GM19025 (cell line): ENCODE results near the gene NKX2-8.
A peak's percentile ranks its signal among the peaks of the same experiment; 100 is the strongest.

Experiments
- ATAC-seq: cut with Tn5 transposase; IDR thresholded peaks from one replicate; pipeline ENCODE4 v1.9.1; 2021; ENCODE audit warnings: mild to moderate bottlenecking, low read depth, moderate library complexity; ENCODE audit not compliant: unreplicated experiment

The NKX2-8 gene

GRCh38 chr14:36582011-36582873 is at the start of gene NKX2-8:
TSS of gene NKX2-8 (minus strand) at chr14:36582614. CDS start at chr14:36582389, 225 bp downstream.
- no peak for ATAC-seq

GRCh38 chr14:36627981-36628380 is 45.6 kb upstream of the NKX2-8 start:
- no peak for ATAC-seq

- no peak for ATAC-seq
Measured at GRCh38 chr14:36626151-36626550, 43.7 kb upstream of the NKX2-8 start.

GRCh38 chr14:36625436-36625835 is 43.0 kb upstream of the NKX2-8 start:
- ATAC-seq: no peak

GRCh38 chr14:36625014-36625413 is 42.6 kb upstream of the NKX2-8 start:
- ATAC-seq: no peak

GRCh38 chr14:36619853-36620252 is 37.4 kb upstream of the NKX2-8 start:
- no peak for ATAC-seq

GRCh38 chr14:36619131-36619530 is 36.7 kb upstream of the NKX2-8 start:
- ATAC-seq: no peak

GRCh38 chr14:36618641-36619040 is 36.2 kb upstream of the NKX2-8 start:
- no peak for ATAC-seq

- no peak for ATAC-seq
Measured at GRCh38 chr14:36617824-36618223, 35.4 kb upstream of the NKX2-8 start.

GRCh38 chr14:36605506-36605857 is 23.1 kb upstream of the NKX2-8 start:
- no peak for ATAC-seq

GRCh38 chr14:36604757-36605505 is 22.5 kb upstream of the NKX2-8 start:
- peak; percentile 86 for ATAC-seq

GRCh38 chr14:36600431-36600830 is 18.0 kb upstream of the NKX2-8 start:
- no peak for ATAC-seq

GRCh38 chr14:36591482-36591881 is 9.1 kb upstream of the NKX2-8 start:
- ATAC-seq: no peak

- ATAC-seq: no peak
Measured at GRCh38 chr14:36588788-36589187, 6.4 kb upstream of the NKX2-8 start.

- no peak for ATAC-seq
Measured at GRCh38 chr14:36588119-36588518, 5.7 kb upstream of the NKX2-8 start.

- ATAC-seq: no peak
Measured at GRCh38 chr14:36585100-36585499, 2.7 kb upstream of the NKX2-8 start.

GRCh38 chr14:36583893-36584811 is 1.7 kb upstream of the NKX2-8 start:
- ATAC-seq: no peak

GRCh38 chr14:36583242-36583892 is 953 bp upstream of the NKX2-8 start:
- no peak for ATAC-seq

GRCh38 chr14:36582874-36583241 is 444 bp upstream of the NKX2-8 start:
- no peak for ATAC-seq
